OCI-LY7 (cell line): Measurements from ENCODE around the gene ARAF.

ENCODE experiments used
- CTCF ChIP-seq: fragments of 200-600 bp; sonication (generic); conservative IDR thresholded peaks from 2 replicates; pipeline ENCODE4 v1.5.1; 2014; ENCODE audit warnings: mild to moderate bottlenecking, antibody characterized with exemption, low read length, moderate library complexity, mixed read lengths
- EZH2phosphoT487 ChIP-seq: fragments of 200-600 bp; sonication (generic); IDR thresholded peaks from 2 replicates; pipeline ENCODE4 v1.6.1; 2018; ENCODE audit warnings: low read depth, borderline replicate concordance, mild to moderate bottlenecking, mixed run types, antibody characterized with exemption, low read length, moderate library complexity, mixed read lengths

DNA sequence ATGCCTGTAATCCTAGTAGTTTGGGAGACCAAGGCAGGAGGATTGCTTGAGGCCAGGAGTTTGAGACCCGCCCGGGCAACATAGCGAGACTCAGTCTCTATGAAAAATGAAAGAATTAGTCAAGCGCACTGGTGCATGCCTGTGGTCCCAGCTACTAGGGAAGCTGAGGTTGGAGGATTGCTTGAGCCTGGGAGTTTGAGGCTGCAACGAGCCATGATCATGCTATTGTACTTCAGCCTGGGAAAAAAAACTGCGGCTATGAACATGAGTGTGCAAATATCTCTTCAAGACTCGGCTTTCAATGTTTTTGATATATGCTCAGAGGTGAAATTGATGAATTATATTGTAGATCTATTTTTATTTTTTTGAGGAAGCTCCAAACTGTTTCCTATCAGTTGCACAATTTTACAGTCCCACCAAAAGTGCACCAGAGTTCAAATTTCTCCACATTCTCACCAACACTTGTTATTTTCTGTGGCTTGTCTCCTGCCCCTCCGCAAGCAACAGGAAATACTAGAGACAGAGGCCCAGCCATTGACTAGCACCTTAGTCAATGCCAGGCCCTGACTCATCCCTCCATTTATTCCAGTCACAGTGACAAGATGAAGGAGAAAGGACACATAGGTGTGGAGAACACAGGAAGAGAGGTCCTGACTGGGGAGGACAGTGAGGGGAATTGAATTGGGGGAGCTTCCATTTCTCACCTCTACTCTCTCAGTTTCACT is 44.9 kb upstream of the ARAF start:
- no peak for TF ChIP-seq CTCF
- no peak for TF ChIP-seq EZH2phosphoT487
